ENCODE measurements around the gene RHOT2.
"Not testable (repeated sequence)": the region's sequence is repeated elsewhere in the genome, so short reads cannot be mapped to it uniquely, and the experiment has no call there.

Gene RHOT2

GRCh38 chr16:680967-681745, 13.2 kb downstream of the RHOT2 start:
- DNase-seq (ENCODE audit: low read depth in 2 of 2) = no peak

GRCh38 chr16:681746-682427, 14.0 kb downstream of the RHOT2 start:
- no peak for DNase-seq (ENCODE audit: low read depth in 2 of 2)

GRCh38 chr16:682493-683395, 14.8 kb downstream of the RHOT2 start:
- no peak for DNase-seq (ENCODE audit: low read depth in 2 of 2)

GRCh38 chr16:683396-684070, 15.6 kb downstream of the RHOT2 start:
- no peak for DNase-seq (ENCODE audit: low read depth in 2 of 2)

- DNase-seq (ENCODE audit: low read depth in 2 of 2) = peak; percentile 91 to 97
Measured at GRCh38 chr16:684071-684794, 16.3 kb downstream of the RHOT2 start, which contains the start of gene JMJD8. TSS of gene JMJD8 (minus strand) at chr16:684334. CDS start at chr16:684319, 15 bp downstream.

- DNase-seq (ENCODE audit: low read depth in 2 of 2) = no peak
Measured at GRCh38 chr16:684961-685696, 17.2 kb downstream of the RHOT2 start.

GRCh38 chr16:685967-686366, 18.0 kb downstream of the RHOT2 start:
- no peak for DNase-seq (ENCODE audit: low read depth in 2 of 2)

- DNase-seq (ENCODE audit: low read depth in 2 of 2) = no peak
Measured at GRCh38 chr16:686459-687260, 18.7 kb downstream of the RHOT2 start.

GRCh38 chr16:687499-687898, 19.6 kb downstream of the RHOT2 start:
- no peak for DNase-seq (ENCODE audit: low read depth in 2 of 2)

GRCh38 chr16:689175-689897, 21.4 kb downstream of the RHOT2 start:
- no peak for DNase-seq (ENCODE audit: low read depth in 2 of 2)

- DNase-seq (ENCODE audit: low read depth in 2 of 2) = not testable (repeated sequence)
Measured at GRCh38 chr16:691242-691641, 23.3 kb downstream of the RHOT2 start.

GRCh38 chr16:692356-693108, 24.6 kb downstream of the RHOT2 start:
- DNase-seq (ENCODE audit: low read depth in 2 of 2) = no peak

- no peak for DNase-seq (ENCODE audit: low read depth in 2 of 2)
Measured at GRCh38 chr16:693364-693763, 25.4 kb downstream of the RHOT2 start.

GRCh38 chr16:693766-694165, 25.8 kb downstream of the RHOT2 start:
- DNase-seq (ENCODE audit: low read depth in 2 of 2) = no peak

- DNase-seq (ENCODE audit: low read depth in 2 of 2) = no peak
Measured at GRCh38 chr16:694187-694862, 26.4 kb downstream of the RHOT2 start.

GRCh38 chr16:694863-695354, 27.0 kb downstream of the RHOT2 start:
- no peak for DNase-seq (ENCODE audit: low read depth in 2 of 2)
